T-cell (primary cell): ENCODE results near the gene CHST9. TPM values are rescaled to one million over a fixed set of nuclear protein-coding genes. Genes with fewer than 3 reads are reported as not detected.

Experiments used
- ATAC-seq, 4 experiments: fragments of 200-7000 bp in 3 of 4; fragments of 150-1000 bp in 1 of 4; cut with Tn5 transposase; replicated peaks in 1 of 4; 1 replicate in 3 of 4; 2 replicates in 1 of 4; pipeline ENCODE4 v1.10.0; 2021; ENCODE audit warnings: moderate library complexity in 3 of 4, mild to moderate bottlenecking in 2 of 4, moderate number of reproducible peaks in 1 of 4
- CTCF ChIA-PET, 2 donors: fragments of 300-600 bp; sonication (Branson Sonifier 250); formaldehyde crosslinking; loops; one replicate each; lab custom pipeline; 2022; ENCODE audit warnings: antibody characterized with exemption in 2 of 2; lab: Charles Lee
- POLR2A ChIA-PET, 2 donors: fragments of 300-600 bp; sonication (Branson Sonifier 250); formaldehyde crosslinking; loops; one replicate each; lab custom pipeline; 2022; ENCODE audit warnings: antibody characterized with exemption in 2 of 2; lab: Charles Lee
- DNase-seq, 35 experiments: peaks; one replicate each; pipeline versions ENCODE4 v3.0.0 to v3.0.0-alpha.2; 2013 to 2023
- H3K27ac ChIP-seq: one replicate; pipeline ENCODE4 v1.5.1; 2013; ENCODE audit warnings: low read length
- H3K27me3 ChIP-seq, 2 experiments: replicated peaks in 1 of 2; 1 replicate in 1 of 2; 2 replicates in 1 of 2; pipeline versions ENCODE4 v1.6.1 to v1.7.0; 2013; ENCODE audit warnings: low read length in 1 of 2, mixed read lengths in 1 of 2; ENCODE audit not compliant: control insufficient read depth in 2 of 2, insufficient read depth in 2 of 2; ENCODE audit errors: extremely low read depth in 1 of 2
- H3K36me3 ChIP-seq, 2 donors: 1 replicate in 1 of 2; 2 replicates in 1 of 2; pipeline versions ENCODE4 v1.6.1 to v1.7.0; 2013; ENCODE audit warnings: low read length in 1 of 2; ENCODE audit not compliant: control insufficient read depth in 2 of 2, insufficient read depth in 1 of 2; ENCODE audit errors: extremely low read depth in 1 of 2
- H3K4me1 ChIP-seq, 2 experiments: 1 replicate in 1 of 2; 2 replicates in 1 of 2; pipeline versions ENCODE4 v1.6.1 to v1.7.0; 2013; ENCODE audit warnings: low read length in 2 of 2, mixed read lengths in 1 of 2; ENCODE audit not compliant: insufficient read depth in 2 of 2, control insufficient read depth in 1 of 2; ENCODE audit errors: extremely low read depth in 1 of 2
- H3K4me3 ChIP-seq, 2 donors: 1 replicate in 1 of 2; 2 replicates in 1 of 2; pipeline versions ENCODE4 v1.5.1 to v1.7.0; 2013; ENCODE audit warnings: mild to moderate bottlenecking in 2 of 2, low read length in 1 of 2, moderate library complexity in 1 of 2; ENCODE audit not compliant: control insufficient read depth in 1 of 2; ENCODE audit errors: extremely low read depth in 1 of 2
- H3K9me3 ChIP-seq: 2 replicates; pipeline ENCODE4 v1.7.0; 2013
- H3K27ac Mint-ChIP-seq, 2 donors: one replicate each; pipeline ENCODE4 v1.8.0; 2020 to 2021; ENCODE audit warnings: mild to moderate bottlenecking in 2 of 2, mixed read lengths in 2 of 2
- H3K27me3 Mint-ChIP-seq, 2 donors: one replicate each; pipeline ENCODE4 v1.8.0; 2021 to 2022; ENCODE audit warnings: mixed read lengths in 2 of 2
- H3K36me3 Mint-ChIP-seq: one replicate; pipeline ENCODE4 v1.8.0; 2021; ENCODE audit warnings: mixed read lengths
- H3K4me1 Mint-ChIP-seq, 3 donors: one replicate each; pipeline ENCODE4 v1.8.0; 2020 to 2022; ENCODE audit warnings: mixed read lengths in 3 of 3, mild to moderate bottlenecking in 1 of 3
- H3K4me3 Mint-ChIP-seq, 3 donors: one replicate each; pipeline ENCODE4 v1.8.0; 2020 to 2022; ENCODE audit warnings: mild to moderate bottlenecking in 3 of 3, mixed read lengths in 3 of 3, moderate library complexity in 3 of 3
- H3K9me3 Mint-ChIP-seq, 3 donors: one replicate each; pipeline ENCODE4 v1.8.0; 2020 to 2022; ENCODE audit warnings: mixed read lengths in 3 of 3
- WGBS: methylation state at CpG from one replicate; pipeline ENCODE4 v1.1.5; 2013; ENCODE audit warnings: missing lambda C conversion rate; ENCODE audit not compliant: insufficient coverage; 5-methylcytosine and 5-hydroxymethylcytosine counted together
- total RNA-seq, 35 experiments: library from RNA in 6 of 35; stranded (reverse) in 6 of 35; fragments of 120-200 nt in 1 of 35; gene quantifications; one replicate each; pipeline versions ENCODE4 v1.2.1 to v1.2.4 and lab custom pipeline; 2013 to 2026

CHST9 gene
- total RNA-seq, 5 donors from 2014 or later (not counting 1 experiment from before 2014, with no cell fraction given) = not detected

- H3K9me3 ChIP-seq = no peaks in the 10 kb centered on the region
- CTCF ChIA-PET = no interaction called here
- Mint-ChIP-seq H3K36me3 (no peaks in the 10 kb centered on the region), H3K27ac (no peak overlapping the region), H3K4me1 (no peaks in the 10 kb centered on the region), H3K9me3 (peaks cover 2 to 12% (median 5%) of the 10 kb centered on the region in 3 donors), H3K27me3 (no peaks in the 10 kb centered on the region), H3K4me3 (no peak overlapping the region)
- no peaks in the 10 kb centered on the region for H3K36me3 ChIP-seq
- DNase-seq = no peak
- no peak overlapping the region for H3K4me3 ChIP-seq
- no peaks in the 10 kb centered on the region for H3K4me1 ChIP-seq
- H3K27ac ChIP-seq = no peak overlapping the region
- no CpG with 5 or more reads among the region's 1 CpG for WGBS
- H3K27me3 ChIP-seq = no peaks in the 10 kb centered on the region
- POLR2A ChIA-PET = no interaction called here
- no peak for ATAC-seq
Measured at GRCh38 chr18:27009293-27009692, 175.8 kb downstream of the CHST9 start.

- ATAC-seq (no peak), DNase-seq (no peak)
- WGBS = no CpG with 5 or more reads among the region's 3 CpGs
- CTCF ChIA-PET = no interaction called here
- H3K4me3 ChIP-seq = no peak overlapping the region
- H3K9me3 ChIP-seq = no peaks in the 10 kb centered on the region
- peaks cover 5 to 12% (median 5%) of the 10 kb centered on the region in 3 donors for H3K9me3 Mint-ChIP-seq
- H3K4me3 Mint-ChIP-seq = no peak overlapping the region
- no peaks in the 10 kb centered on the region for H3K4me1 ChIP-seq
- POLR2A ChIA-PET = no interaction called here
- no peaks in the 10 kb centered on the region for H3K4me1 Mint-ChIP-seq
- H3K36me3 ChIP-seq = no peaks in the 10 kb centered on the region
- no peak overlapping the region for H3K27ac Mint-ChIP-seq
- no peaks in the 10 kb centered on the region for H3K27me3 Mint-ChIP-seq
- H3K36me3 Mint-ChIP-seq = no peaks in the 10 kb centered on the region
- H3K27ac ChIP-seq = no peak overlapping the region
- no peaks in the 10 kb centered on the region for H3K27me3 ChIP-seq
Measured at GRCh38 chr18:27008575-27008974, 176.5 kb downstream of the CHST9 start.

GRCh38 chr18:27007880-27008279 is 177.2 kb downstream of the CHST9 start:
- POLR2A ChIA-PET = no interaction called here
- H3K9me3 ChIP-seq = no peaks in the 10 kb centered on the region

GRCh38 chr18:27005589-27005988 is 179.5 kb downstream of the CHST9 start:
- CTCF ChIA-PET = interaction anchor here in 1 of 2 donors (0.5 kb wide), 1 partner anchor 263 kb away, joined by 3 read pairs; no protein-coding TSS in a partner anchor
- ATAC-seq = no peak

More at GRCh38 chr18:27007880-27008279, 177.2 kb downstream of the CHST9 start:
- Histone ChIP-seq H3K27me3 (no peaks in the 10 kb centered on the region), H3K4me3 (no peak overlapping the region), H3K36me3 (no peaks in the 10 kb centered on the region), H3K4me1 (no peaks in the 10 kb centered on the region), H3K27ac (no peak overlapping the region)
- H3K9me3 Mint-ChIP-seq = peaks cover 5 to 12% (median 5%) of the 10 kb centered on the region in 3 donors
- 20% methylated on average over 1 of the region's 2 CpGs for WGBS
- H3K36me3 Mint-ChIP-seq = no peaks in the 10 kb centered on the region
- no peak overlapping the region for H3K27ac Mint-ChIP-seq
- no peaks in the 10 kb centered on the region for H3K27me3 Mint-ChIP-seq
- DNase-seq (no peak), ATAC-seq (no peak)
- no peak overlapping the region for H3K4me3 Mint-ChIP-seq
- H3K4me1 Mint-ChIP-seq = no peaks in the 10 kb centered on the region
- CTCF ChIA-PET = no interaction called here

GRCh38 chr18:27004056-27004829 is 180.9 kb downstream of the CHST9 start:
- Mint-ChIP-seq H3K9me3 (peaks cover 0 to 12% (median 5%) of the 10 kb centered on the region in 3 donors), H3K27me3 (no peaks in the 10 kb centered on the region), H3K27ac (no peak overlapping the region), H3K36me3 (no peaks in the 10 kb centered on the region), H3K4me3 (no peak overlapping the region), H3K4me1 (no peaks in the 10 kb centered on the region)
- no peak overlapping the region for H3K27ac ChIP-seq
- ChIA-PET CTCF (no interaction called here), POLR2A (no interaction called here)
- H3K36me3 ChIP-seq = no peaks in the 10 kb centered on the region
- 88% methylated on average over 1 of the region's 9 CpGs for WGBS
- no peak overlapping the region for H3K4me3 ChIP-seq
- ATAC-seq (no peak), DNase-seq (no peak)
- no peaks in the 10 kb centered on the region for H3K4me1 ChIP-seq
- H3K27me3 ChIP-seq = no peaks in the 10 kb centered on the region
- no peaks in the 10 kb centered on the region for H3K9me3 ChIP-seq

More at GRCh38 chr18:27005589-27005988, 179.5 kb downstream of the CHST9 start:
- Mint-ChIP-seq H3K4me1 (no peaks in the 10 kb centered on the region), H3K4me3 (no peak overlapping the region), H3K27me3 (no peaks in the 10 kb centered on the region), H3K9me3 (peaks cover 0 to 12% (median 5%) of the 10 kb centered on the region in 3 donors), H3K27ac (no peak overlapping the region), H3K36me3 (no peaks in the 10 kb centered on the region)
- no peaks in the 10 kb centered on the region for H3K36me3 ChIP-seq
- H3K4me3 ChIP-seq = no peak overlapping the region
- H3K27ac ChIP-seq = no peak overlapping the region
- POLR2A ChIA-PET = no interaction called here
- WGBS = no CpG with 5 or more reads among the region's 1 CpG
- DNase-seq = no peak
- H3K27me3 ChIP-seq = no peaks in the 10 kb centered on the region
- H3K9me3 ChIP-seq = no peaks in the 10 kb centered on the region
- H3K4me1 ChIP-seq = no peaks in the 10 kb centered on the region

GRCh38 chr18:26999797-27000196 is 185.3 kb downstream of the CHST9 start:
- ATAC-seq = no peak
- H3K27ac Mint-ChIP-seq = no peak overlapping the region
- DNase-seq = no peak
- Histone ChIP-seq H3K27me3 (no peaks in the 10 kb centered on the region), H3K27ac (no peak overlapping the region), H3K4me3 (no peak overlapping the region), H3K36me3 (no peaks in the 10 kb centered on the region), H3K4me1 (no peaks in the 10 kb centered on the region), H3K9me3 (no peaks in the 10 kb centered on the region)
- 40% methylated on average over 1 of the region's 3 CpGs for WGBS
- H3K4me3 Mint-ChIP-seq = no peak overlapping the region
- ChIA-PET POLR2A (no interaction called here), CTCF (no interaction called here)
- no peaks in the 10 kb centered on the region for H3K36me3 Mint-ChIP-seq
- no peaks in the 10 kb centered on the region for H3K4me1 Mint-ChIP-seq
- H3K27me3 Mint-ChIP-seq = peaks cover 0 to 3% of the 10 kb centered on the region in 2 donors
- peaks cover 0 to 8% (median 3%) of the 10 kb centered on the region in 3 donors for H3K9me3 Mint-ChIP-seq
